ENCODE results near the gene LRFN5. TPM values are rescaled to one million over a fixed set of nuclear protein-coding genes. Genes with fewer than 3 reads are reported as not detected.
A peak's percentile ranks its signal among the peaks of the same experiment; 100 is the strongest.
"Not testable (repeated sequence)": the region's sequence is repeated elsewhere in the genome, so short reads cannot be mapped to it uniquely, and the experiment has no call there.

LRFN5 gene
- polyA plus RNA-seq, 1 experiment, result 3.3 TPM

DNA sequence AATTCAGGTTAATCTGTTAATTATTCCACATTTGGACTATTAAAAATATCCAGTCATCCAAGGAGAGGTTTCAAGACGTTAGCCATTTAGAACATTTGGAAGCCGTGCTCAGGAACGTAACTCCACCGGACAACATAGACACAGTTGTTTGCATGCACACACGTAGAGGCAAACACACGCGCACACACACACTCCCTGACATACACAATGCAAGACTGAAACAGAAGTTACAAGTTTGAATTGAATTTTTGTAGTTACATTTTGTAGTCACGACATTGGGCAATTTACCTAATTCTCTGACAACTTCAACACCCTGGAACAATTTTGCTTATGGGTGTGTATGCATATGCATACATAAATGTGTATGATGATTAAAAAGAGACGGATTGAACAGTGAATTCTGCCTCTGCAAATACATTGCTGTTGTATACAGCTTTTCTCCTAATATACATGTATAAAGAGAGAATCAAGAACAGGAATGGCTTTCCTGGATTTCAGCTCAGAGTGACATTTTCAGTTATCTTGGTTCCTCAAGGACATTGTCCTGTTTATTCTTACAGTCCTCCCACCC, 298.8 kb downstream of the LRFN5 start:
- Histone ChIP-seq H3K27me3 (ENCODE audit: control insufficient read depth, insufficient read depth, low read length) (no peaks in the 10 kb centered on the region), H3K9me3 (ENCODE audit: control insufficient read depth, insufficient read depth, low read length) (no peaks in the 10 kb centered on the region), H3K27ac (ENCODE audit: low read depth, low read length) (no peak overlapping the region), H3K4me3 (ENCODE audit: low read depth, low read length) (no peak overlapping the region)
- no peak for TF ChIP-seq CTCF (IDR thresholded peaks at IDR 0.05; ENCODE audit: low read depth, low read length)
- no peak for DNase-seq (ENCODE audit: low read depth, low spot score)
- CTCF ChIA-PET, result no interaction called here
- POLR2A ChIA-PET, result no interaction called here

DNA sequence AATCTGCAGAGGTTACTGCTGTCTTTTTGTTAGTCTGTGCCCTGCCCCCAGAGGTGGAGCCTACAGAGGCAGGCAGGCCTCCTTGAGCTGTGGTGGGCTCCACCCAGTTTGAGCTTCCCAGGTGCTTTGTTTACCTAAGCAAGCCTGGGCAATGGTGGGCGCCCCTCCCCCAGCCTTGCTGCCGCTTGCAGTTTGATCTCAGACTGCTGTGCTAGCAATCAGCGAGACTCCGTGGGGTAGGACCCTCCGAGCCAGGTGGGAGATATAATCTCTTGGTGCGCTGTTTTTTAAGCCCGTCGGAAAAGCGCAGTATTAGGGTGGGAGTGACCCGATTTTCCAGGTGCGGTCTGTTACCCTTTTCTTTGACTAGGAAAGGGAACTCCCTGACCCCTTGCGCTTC, 304.5 kb downstream of the LRFN5 start:
- POLR2A ChIA-PET; H3K9me3 ChIP-seq (ENCODE audit: control insufficient read depth, insufficient read depth, low read length); H3K27ac ChIP-seq (ENCODE audit: low read depth, low read length); H3K27me3 ChIP-seq (ENCODE audit: control insufficient read depth, insufficient read depth, low read length); CTCF ChIA-PET; H3K4me3 ChIP-seq (ENCODE audit: low read depth, low read length); DNase-seq (ENCODE audit: low read depth, low spot score): not testable (repeated sequence)

- H3K4me3 ChIP-seq (ENCODE audit: low read depth, low read length), result no peak overlapping the region
- CTCF ChIA-PET, result no interaction called here
- no peak overlapping the region for H3K27ac ChIP-seq (ENCODE audit: low read depth, low read length)
- no peak for DNase-seq (ENCODE audit: low read depth, low spot score)
- H3K9me3 ChIP-seq (ENCODE audit: control insufficient read depth, insufficient read depth, low read length), result no peaks in the 10 kb centered on the region
- H3K27me3 ChIP-seq (ENCODE audit: control insufficient read depth, insufficient read depth, low read length), result no peaks in the 10 kb centered on the region
- POLR2A ChIA-PET, result no interaction called here
- no peak for TF ChIP-seq CTCF (IDR thresholded peaks at IDR 0.05; ENCODE audit: low read depth, low read length)
These were observed 306.7 kb downstream of the LRFN5 start for GRCh38 chr14:41913398-41913797.

- Histone ChIP-seq H3K27me3 (ENCODE audit: control insufficient read depth, insufficient read depth, low read length) (no peaks in the 10 kb centered on the region), H3K9me3 (ENCODE audit: control insufficient read depth, insufficient read depth, low read length) (no peaks in the 10 kb centered on the region), H3K27ac (ENCODE audit: low read depth, low read length) (no peak overlapping the region), H3K4me3 (ENCODE audit: low read depth, low read length) (no peak overlapping the region)
- no peak for DNase-seq (ENCODE audit: low read depth, low spot score)
- no peak for TF ChIP-seq CTCF (IDR thresholded peaks at IDR 0.05; ENCODE audit: low read depth, low read length)
- POLR2A ChIA-PET, result no interaction called here
- CTCF ChIA-PET, result no interaction called here
These were observed 309.1 kb downstream of the LRFN5 start for GRCh38 chr14:41915732-41916131.

DNA sequence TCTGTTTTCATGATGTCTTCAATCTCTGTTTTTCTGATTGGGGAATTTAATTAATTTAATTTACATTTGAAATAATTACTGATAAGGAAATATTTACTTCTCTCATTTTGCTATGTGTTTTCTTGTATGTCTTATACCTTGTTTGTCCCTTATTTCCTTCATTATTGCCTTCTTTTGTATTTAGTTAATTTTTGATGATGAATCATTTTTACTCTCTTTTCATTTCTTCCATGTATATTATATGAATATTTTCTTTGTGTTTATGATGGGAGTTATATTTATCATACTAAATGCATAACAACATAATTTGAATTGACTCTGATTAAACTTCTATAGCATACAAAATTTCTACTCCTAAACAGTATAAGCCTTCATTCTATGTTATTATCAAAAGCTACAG, 309.6 kb downstream of the LRFN5 start:
- TF ChIP-seq CTCF (IDR thresholded peaks at IDR 0.05; ENCODE audit: low read depth, low read length), result no peak
- Histone ChIP-seq H3K27me3 (ENCODE audit: control insufficient read depth, insufficient read depth, low read length) (no peaks in the 10 kb centered on the region), H3K9me3 (ENCODE audit: control insufficient read depth, insufficient read depth, low read length) (no peaks in the 10 kb centered on the region), H3K27ac (ENCODE audit: low read depth, low read length) (no peak overlapping the region), H3K4me3 (ENCODE audit: low read depth, low read length) (no peak overlapping the region)
- ChIA-PET CTCF (no interaction called here), POLR2A (interaction anchor here (0.5 kb wide), 1 partner anchor 717 kb away, joined by 3 read pairs; no protein-coding TSS in a partner anchor)
- no peak for DNase-seq (ENCODE audit: low read depth, low spot score)

- peak; percentile 50 for TF ChIP-seq CTCF (IDR thresholded peaks at IDR 0.05; ENCODE audit: low read depth, low read length)
- ChIA-PET CTCF (interaction anchor here (0.7 to 1.2 kb wide), 6 partner anchors 14 to 1112 kb away, joined by 3 to 4 read pairs (median 3); no protein-coding TSS in a partner anchor), POLR2A (no interaction called here)
- DNase-seq (ENCODE audit: low read depth, low spot score), result no peak
- no peak overlapping the region for H3K27ac ChIP-seq (ENCODE audit: low read depth, low read length)
- no peak overlapping the region for H3K4me3 ChIP-seq (ENCODE audit: low read depth, low read length)
- no peaks in the 10 kb centered on the region for H3K9me3 ChIP-seq (ENCODE audit: control insufficient read depth, insufficient read depth, low read length)
- H3K27me3 ChIP-seq (ENCODE audit: control insufficient read depth, insufficient read depth, low read length), result no peaks in the 10 kb centered on the region
These were observed 318.7 kb downstream of the LRFN5 start for GRCh38 chr14:41925409-41925808.
